Activated CD4-positive, CD25-positive, alpha-beta regulatory T cell treated with anti-CD3 and anti-CD28 coated beads, Interleukin-2, amount 50 U/mL, for 16 hours (primary cell): ENCODE results near the gene CFAP53.
"Not testable (repeated sequence)": the region's sequence is repeated elsewhere in the genome, so short reads cannot be mapped to it uniquely, and the experiment has no call there.

Experiments used
- DNase-seq: peaks from one replicate; pipeline ENCODE4 v3.0.0-alpha.2; 2020; ENCODE audit warnings: low read depth, low spot score

CFAP53 gene

GRCh38 chr18:50273203-50274043, 7.1 kb upstream of the CFAP53 start:
- DNase-seq, result no peak

DNA sequence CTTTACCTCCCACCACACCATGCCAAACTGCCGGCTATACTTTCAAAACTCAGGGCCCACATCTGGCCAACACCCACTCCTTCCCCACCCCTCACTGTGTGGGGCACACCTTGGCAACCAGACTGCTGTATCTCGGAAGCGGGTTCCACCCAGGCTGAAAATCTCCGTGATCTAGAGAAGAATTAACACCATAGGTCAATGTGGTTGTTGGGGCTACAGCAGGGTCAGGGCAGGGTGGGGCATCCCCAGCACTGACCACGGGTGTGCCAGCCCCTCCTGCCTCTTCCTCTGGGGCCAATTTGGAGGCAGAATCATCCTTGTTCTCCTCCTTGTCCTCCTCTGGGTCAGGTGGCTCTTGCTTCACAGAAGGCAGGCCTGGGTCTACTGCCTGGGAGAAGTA, 6.3 kb upstream of the CFAP53 start:
- DNase-seq, result no peak

GRCh38 chr18:50268022-50268747, 1.9 kb upstream of the CFAP53 start:
- DNase-seq, result peak; percentile 60

GRCh38 chr18:50262977-50263376, 3.3 kb downstream of the CFAP53 start:
- no peak for DNase-seq

- DNase-seq, result no peak
Observed at GRCh38 chr18:50250935-50251334, 15.4 kb downstream of the CFAP53 start.

DNA sequence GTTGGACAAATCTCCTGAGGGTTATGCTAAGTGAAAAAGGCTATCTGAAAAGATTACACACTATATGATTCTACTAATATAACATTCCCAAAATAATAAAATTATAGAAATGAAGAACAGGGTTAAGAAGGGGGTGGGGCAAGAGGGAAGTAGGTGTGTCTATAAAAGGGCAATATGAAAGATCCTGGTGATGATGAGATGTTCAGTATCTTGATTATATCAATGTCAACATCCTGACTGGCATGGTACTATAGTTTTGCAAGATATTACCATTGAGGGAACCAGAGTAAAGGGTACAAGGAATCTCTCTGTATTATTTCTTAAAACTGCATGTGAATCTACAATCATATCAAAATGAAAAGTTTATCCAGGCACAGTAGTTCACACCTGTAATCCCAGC, 16.7 kb downstream of the CFAP53 start:
- DNase-seq, result no peak

DNA sequence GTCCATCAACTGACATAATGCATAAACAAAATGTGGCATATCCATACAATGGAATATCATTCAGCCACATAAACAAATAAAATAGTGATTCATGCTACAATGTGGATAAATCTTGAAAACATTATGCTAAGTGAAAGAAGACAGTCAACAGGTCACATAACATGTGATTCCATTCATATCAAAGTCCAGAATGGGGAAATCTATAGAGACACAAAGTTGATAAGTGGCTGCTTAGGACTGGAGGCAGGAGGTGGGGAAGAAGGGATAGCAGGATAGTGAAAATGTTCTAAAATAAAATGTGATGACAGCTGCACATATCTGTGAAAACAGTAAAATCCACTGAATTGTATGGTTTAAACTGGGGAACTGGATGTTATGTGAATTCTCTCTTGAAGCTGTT, 18.7 kb downstream of the CFAP53 start:
- DNase-seq, result no peak

DNA sequence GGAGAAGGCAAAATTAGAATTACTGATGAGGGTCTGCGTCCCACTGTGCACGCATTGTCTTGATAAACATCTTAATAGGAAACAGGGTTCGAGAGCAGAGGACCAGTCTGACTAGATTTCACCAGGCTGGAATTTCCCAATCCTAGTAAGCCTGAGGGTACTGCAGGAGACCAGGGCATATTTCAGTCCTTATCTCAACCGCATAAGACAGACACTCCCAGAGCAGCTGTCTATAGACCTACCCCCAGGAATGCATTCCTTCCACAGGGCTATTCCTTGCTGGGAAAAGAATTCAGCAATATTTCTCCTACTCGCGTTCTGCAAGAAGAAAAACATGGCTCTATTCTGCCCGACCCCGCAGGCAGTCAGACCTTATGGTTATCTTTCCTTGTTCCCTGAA, 24.5 kb downstream of the CFAP53 start:
- DNase-seq, result not testable (repeated sequence)

DNA sequence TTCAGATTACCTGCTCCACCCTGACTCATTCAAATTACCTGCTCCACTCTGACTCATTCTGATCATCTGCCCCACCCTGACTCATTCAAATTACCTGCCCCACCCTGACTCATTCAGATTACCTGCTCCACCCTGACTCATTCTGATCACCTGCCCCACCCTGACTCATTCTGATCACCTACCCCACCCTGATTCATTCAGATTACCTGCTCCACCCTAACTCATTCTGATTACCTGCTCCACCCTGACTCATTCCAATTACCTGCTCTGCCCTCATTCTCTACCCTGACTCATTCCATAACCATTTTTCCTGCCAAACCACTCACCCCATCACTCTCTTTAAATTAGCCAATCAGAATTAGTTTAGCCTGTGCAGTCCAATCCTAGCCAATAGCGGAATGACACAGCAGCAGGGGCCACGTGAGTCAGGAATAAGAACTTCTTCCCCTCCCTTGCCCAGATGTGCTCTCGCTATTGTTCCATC, 26.2 kb downstream of the CFAP53 start:
- no peak for DNase-seq

DNA sequence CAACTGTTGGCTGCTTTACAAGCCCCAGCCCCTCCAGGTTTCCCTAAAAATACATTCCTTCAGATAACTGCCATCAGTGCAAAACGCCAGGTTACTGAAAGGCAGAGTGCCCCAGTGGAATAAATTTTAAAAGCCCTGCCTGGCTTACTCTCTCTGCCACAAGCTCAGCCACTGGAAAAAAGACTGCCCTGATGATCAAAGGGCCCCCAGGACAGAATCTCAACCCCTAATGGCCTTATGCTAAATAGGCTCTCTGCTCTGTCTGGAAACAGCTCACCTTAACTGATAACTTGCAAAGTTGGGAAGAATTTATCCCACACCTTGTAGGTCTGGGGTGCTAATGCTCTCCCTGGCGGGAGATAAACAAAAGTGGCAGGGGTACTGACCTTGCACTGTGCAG, 33.9 kb downstream of the CFAP53 start:
- no peak for DNase-seq

DNA sequence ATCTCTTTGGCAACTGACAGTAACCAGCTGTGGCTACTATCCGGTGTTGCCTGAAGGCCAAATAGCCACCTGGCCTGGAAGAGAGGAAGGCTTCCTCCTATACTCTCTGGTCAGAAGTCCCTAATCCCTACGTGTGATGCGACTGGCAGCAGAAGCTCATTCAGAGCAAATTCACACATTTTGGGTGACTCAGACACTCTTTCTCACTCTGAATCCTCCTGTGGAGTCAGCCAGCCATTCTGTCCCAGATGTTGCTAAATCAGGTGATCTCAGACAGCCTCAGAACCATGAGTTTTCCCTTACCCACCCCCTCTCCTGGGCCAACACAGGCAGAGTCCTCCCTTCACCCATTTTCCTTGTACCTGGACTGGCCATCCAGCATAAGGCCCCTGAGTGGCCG, 34.7 kb downstream of the CFAP53 start:
- DNase-seq, result no peak

DNA sequence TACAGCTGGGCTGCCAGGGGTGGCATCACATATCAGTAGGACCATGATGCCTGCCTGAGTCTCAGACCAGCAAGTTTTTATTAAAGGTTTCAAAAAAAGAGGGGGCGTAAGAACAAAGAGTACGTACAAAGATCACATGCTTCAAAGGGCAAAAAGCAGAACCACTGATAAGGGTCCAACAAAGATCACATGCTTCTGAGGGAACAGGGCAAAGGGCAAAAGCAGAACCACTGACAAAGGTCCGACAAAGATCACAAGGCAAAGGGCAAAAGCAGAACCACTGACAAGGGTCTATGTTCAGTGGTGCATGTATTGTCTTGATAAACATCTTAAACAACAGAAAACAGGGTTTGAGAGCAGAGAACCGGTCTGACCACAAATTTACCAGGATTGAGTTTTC, 46.0 kb downstream of the CFAP53 start:
- not testable (repeated sequence) for DNase-seq

GRCh38 chr18:50218432-50219197, 47.7 kb downstream of the CFAP53 start:
- peak; percentile 10 for DNase-seq

DNA sequence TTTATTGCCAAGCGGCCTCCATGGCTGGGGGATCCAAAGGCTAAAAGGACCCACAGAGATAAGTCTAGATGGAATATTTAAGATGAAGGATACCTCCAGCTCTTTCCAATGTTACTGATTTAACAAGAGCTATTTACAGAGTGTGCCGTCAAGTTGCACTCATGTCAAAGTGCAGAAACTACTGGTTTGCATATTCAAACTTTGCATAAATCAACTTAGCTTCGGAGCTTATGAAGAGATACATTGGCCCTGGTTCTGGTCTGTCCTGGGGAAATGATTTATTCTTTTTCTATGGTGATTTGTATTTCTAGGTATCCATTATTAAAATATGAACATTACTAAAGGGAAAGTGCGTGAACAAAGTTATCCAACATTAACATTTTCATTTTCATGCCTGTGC, 57.0 kb downstream of the CFAP53 start:
- DNase-seq, result no peak

- DNase-seq, result no peak
Observed at GRCh38 chr18:50207722-50208121, 58.6 kb downstream of the CFAP53 start.

- DNase-seq, result no peak
Observed at GRCh38 chr18:50203801-50204604, 62.3 kb downstream of the CFAP53 start.

- DNase-seq, result no peak
Observed at GRCh38 chr18:50201476-50202018, 64.7 kb downstream of the CFAP53 start.

DNA sequence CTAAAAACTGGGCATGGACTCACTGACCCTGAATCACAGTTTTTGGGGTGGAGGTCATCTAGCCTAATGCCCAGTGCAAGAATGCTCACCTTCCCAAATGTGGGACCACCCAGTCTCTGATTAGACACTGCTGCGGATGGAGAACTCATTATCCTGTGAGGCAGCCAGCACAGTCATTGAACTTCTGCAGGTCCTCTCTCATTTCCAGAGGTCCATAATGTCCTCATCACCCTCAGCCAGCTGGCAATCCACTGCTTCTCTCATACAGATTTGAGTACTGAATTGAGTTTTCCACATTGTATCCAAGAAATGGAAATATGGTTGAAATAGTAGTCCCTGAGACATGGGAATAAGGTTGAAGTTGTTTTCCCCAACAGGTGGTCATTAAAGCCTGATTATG, 66.4 kb downstream of the CFAP53 start:
- DNase-seq, result no peak

DNA sequence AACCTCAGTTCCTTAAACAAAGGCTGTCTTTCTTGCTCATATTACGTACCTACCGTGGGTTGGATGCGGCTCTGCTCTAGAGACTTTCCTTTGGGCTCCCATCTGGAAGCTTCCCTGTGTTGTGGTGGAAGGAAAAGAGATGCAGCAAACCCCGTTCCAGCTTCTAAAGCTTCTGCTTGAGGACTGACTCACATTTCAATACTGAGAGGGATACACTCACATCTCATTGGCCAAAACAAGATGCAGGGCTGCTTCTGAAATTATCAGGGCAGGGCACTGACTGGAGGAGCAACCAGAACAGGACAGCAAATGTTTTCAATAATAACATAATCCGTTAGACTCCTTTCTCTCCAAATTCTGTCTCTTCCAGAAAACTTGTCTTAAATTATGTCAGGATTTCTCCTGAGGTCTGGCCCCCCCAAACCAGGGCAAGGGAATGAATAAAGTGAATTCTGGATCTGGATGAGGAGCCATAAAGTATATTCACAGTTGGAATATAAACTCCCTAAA, 66.9 kb downstream of the CFAP53 start:
- DNase-seq, result no peak

- DNase-seq, result no peak
Observed at GRCh38 chr18:50196261-50196660, 70.0 kb downstream of the CFAP53 start.

DNA sequence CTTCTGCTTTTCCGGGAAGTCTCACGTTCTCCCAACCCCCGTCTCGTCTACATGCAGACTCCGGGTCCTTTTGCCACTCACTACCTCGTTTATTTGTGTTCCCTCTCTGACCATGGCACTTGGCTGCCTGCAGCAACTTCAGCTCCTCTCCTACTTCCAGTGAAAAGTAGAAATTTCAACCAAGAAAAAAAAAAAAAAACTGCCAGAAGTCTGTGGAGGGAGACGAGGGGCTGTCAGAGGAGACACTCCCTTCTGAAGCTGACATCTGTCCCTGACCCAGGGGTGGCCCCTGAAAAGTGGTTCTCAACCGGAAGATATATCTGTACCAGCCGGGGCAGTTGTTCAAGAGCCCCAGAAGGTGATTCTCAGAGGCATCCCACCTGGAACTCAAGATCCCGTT, 70.6 kb downstream of the CFAP53 start:
- DNase-seq, result no peak
